Measurements from ENCODE around the gene PDCD2L.
"Not testable (repeated sequence)": the region's sequence is repeated elsewhere in the genome, so short reads cannot be mapped to it uniquely, and the experiment has no call there.

Gene PDCD2L

DNA sequence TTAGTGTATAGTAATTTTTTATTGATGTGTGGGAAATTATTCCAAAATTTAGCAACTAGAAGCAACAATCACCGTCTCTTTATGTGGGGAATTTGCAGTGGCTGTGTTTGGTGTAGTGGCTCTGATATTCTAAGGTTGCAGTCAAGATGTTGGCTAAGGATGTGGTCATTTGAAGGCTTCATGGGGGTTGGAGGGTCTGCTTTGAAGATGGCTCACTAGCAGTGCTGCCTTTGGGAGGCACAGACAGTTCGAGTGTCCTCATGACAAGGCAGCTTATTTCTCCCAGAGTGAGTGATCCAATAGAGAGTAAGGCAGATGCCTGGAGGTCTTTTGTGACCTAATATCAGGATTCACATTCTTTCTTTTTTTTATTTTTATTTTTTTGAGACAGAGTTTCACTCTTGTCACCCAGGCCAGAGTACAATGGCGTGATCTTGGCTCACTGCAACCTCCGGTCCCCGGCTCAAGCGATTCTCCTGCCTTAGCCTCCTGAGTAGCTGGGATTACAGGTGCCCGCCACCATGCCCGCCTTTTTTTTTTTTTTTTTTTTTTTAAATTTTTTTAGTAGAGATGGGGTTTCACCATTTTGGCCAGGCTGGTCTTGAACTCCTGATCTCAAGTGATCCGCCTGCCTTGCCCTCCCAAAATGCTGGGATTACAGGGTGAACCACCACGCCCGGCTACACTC, 30.5 kb upstream of the PDCD2L start:
- no peak for DNase-seq (ENCODE audit: low read depth, low spot score)

DNA sequence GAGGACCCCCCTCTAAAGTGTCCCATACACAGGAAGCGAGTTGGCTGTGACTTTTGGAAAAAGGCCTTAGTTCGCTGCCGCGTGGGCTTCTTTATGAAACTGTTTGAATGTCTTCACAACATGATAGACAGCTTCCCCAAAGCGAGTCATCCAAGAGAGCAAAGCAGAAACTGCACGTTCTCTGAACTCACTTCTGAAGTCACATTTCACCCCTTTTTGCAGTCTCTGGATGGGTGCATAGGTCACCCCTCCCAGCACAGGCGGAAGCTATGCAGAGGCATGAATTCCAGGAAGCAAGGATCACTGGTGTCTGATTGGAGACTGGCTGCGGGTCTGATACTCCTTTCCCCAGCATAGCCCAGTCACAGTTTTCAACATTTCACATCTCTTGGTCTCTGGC, 28.6 kb upstream of the PDCD2L start:
- no peak for DNase-seq (ENCODE audit: low read depth, low spot score)

DNA sequence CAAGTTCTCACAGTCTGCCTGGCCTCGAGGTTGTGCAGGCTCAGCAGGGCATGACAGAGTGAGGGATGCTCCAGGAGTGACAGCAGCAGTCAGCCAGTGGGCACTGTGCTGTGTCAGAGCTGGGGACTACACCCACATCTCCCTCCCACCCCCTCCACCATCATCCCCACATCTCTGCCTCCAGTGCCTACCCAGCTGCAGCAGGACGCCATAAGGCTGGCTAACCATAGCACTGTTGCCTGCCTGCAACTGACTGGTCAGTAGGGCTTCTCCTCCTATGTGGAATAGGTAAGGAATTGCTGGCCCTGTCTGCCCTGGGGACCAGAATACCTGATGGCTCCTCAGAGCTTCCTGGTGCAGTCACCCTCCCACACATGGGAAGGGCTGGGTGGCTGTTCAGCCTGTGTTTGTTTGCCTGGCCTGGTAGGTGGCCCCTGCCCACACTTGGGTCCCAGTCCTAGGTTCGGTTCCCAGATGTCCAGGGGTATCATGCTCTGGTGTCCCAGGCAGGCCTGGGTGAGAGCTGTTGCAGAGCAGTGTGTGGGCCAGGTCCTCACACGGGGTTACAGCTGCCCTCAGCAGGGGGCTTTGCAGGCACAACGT, 23.5 kb upstream of the PDCD2L start:
- DNase-seq (ENCODE audit: low read depth, low spot score) = no peak

DNA sequence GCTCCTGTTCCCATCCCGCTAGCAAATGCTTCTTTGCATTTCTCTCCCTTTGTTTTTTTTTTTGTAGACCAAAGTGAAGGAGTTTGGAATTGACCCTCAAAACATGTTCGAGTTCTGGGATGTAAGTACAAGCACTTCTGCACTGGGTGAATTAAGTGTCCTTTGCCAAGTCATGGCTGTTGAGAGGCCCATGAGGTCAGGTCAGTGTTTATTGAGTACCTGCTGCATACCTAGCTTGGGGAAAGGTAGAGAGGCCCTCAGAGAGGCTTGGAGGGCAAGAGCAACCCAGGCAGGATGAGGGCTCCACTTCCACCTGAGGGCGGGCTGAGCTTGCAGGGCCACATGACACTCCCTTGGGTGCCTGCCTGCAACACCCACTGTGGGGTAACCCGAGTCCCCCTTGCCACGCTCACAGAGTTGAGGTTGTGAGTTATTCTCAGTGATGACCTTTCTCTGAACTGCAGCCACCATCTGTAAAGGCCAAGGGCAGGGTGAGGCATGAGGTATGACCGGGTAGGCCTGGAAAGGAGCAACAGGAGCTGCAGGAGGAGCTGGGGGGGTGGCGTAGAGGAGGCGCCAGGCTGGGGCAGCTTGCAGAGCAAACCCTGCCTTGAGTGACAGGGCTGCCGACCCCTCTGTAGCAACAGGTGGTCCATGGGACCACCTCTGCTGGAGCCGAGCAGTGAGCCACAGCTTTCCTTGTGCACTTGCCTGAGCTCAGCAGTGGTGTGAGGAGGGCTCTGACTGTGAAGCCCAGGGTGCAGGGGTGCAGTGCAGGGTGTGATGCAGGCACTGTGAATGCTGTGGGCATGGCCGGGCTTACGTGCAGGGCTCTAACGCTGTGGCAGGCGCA, 22.6 kb upstream of the PDCD2L start:
- DNase-seq (ENCODE audit: low read depth, low spot score) = no peak

DNA sequence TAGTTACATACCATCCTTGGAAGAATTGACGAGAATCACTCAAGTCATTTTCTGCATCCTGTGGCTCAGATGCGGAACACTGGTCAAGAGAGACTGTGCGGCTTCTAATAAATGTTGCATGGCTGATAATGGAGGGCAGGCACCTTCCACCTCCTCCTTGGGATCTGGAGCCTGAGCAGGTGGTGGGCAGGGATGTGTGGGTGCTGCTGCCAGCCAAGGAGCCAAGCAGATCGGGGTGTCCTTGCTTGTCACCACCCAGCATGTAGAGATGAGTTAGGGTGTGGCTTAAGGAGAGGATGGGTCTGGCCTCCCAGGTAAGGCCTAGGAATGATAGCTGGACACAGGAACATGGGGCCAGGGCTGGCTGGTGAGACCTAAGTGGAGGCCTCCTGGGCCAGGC, 21.7 kb upstream of the PDCD2L start:
- DNase-seq (ENCODE audit: low read depth, low spot score) = no peak

DNA sequence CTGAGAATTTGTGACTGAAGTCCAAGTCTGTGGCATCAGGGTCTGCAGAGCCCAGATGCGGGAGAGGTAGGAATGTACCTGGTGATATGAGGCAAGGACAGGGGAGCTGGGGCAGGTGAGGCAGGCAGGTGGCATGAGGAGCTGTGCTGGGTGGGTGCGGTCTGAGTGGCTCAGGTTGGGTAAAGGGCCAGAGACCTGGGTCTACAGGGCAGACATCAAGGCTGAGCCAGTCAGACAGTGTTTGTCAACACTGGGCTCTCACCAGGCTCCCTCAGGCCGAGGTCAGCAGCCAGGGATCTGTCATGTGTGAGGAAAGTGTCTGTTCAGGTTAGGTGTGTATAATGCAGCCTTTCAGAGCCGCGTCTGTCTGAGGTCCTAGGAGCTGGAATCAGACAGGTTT, 20.6 kb upstream of the PDCD2L start:
- DNase-seq (ENCODE audit: low read depth, low spot score) = no peak

DNA sequence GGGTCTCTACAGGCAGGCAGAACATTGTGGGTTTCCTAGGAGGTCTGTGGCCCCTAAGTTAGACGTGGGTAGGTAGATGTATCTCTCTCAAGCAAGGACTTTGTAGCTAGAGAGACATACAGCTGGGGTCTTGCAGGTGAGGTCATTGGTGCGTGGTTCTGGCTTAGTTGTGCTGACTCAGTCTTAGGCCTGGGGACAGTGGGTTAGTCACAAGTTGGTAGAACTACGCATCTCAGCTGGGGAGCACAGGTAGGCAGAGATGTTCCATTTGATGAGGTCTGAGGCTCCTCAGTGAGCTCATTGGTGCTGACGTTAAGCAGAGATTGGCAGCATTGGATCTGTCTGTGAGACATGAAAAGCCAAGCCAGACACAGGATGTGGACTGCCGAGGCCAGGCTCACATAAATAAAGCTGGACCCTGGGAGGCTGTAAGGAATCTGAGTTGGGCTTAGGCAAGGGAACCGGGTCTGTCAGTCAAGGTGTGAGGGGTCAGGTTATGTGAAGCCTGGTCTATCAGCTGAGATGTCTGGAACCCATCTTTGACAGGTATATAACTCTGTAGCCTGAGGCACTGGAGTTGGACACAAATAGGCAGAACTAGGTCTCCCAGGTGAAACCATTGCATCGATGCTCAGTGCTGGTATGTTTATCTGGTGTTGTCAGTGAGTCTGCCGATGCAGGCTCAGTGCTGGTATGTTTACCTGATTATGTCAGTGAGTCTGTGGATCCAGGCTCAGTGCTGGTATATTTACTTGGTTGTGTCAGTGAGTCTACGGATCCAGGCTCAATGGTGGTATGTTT, 17.4 kb upstream of the PDCD2L start:
- DNase-seq (ENCODE audit: low read depth, low spot score) = no peak

DNA sequence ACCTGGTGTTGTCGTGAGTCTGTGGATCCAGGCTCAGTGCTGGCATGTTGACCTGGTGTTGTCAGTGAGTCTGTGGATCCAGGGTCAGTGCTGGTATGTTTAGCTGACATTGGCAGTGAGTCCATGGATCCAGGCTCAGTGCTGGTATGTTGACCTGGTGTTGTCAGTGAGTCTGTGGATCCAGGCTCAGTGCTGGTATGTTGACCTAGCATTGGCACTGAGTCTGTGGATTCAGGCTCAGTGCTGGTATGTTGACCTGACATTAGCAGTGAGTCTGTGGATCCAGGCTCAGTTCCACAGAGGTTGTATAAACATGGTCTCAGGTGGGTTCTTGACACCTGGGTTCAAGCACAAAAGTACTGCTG, 16.8 kb upstream of the PDCD2L start:
- no peak for DNase-seq (ENCODE audit: low read depth, low spot score)

DNA sequence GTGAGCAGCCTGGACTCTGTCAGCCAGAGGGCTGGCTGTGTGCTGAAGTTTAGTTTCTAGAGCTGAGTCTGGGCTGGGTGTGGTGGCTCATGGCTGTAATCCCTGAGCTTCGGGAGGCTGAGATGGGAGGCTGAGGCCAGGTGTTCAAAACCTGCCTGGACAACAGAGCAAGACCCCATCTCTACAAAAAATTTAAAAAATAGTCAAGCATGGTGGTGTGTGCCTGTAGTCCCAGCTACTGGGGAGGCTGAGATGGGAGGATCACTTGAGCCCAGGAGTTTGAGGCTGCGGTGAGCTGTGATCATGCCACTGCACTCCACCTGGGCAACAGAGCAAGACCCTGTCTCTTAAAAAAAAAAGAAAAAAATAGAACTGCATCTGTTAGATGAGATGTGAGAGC, 15.5 kb upstream of the PDCD2L start:
- DNase-seq (ENCODE audit: low read depth, low spot score) = not testable (repeated sequence)

DNA sequence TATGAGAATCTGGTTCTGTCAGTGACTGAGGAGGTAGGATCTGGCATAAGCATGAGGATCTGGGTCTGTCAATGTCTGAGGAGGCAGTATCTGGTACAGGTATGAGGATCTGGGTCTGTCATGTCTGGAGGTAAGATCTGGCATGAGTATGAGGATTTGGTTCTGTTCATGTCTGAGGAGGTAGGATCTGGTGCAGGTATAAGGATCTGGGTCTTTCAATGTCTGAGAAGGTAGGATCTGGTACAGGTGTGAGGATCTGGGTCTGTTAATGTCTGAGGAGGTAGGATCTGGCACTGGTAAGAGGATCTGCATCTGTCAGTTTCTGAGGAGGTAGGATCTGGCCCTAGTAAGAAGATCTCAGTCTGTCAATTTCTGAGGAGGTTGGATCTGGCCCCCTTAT, 12.4 kb upstream of the PDCD2L start:
- no peak for DNase-seq (ENCODE audit: low read depth, low spot score)

DNA sequence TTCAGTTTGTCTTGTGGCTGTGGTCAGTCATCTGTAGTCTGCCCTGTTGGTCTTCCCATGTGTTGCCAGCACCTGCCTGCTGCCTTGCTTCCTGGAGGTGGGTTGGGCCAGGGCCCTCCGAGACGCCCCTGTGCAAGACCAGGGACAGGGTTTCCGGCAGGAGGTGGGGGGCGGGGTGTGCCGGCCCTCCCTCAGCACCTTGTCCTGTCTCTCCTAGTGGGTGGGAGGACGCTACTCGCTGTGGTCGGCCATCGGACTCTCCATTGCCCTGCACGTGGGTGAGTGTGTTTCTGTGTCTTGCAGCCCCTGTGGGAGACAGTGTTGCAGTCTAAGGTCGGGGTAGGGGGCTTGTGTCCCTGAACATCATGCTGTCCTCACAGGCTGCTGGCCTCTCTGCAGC, 11.2 kb upstream of the PDCD2L start:
- no peak for DNase-seq (ENCODE audit: low read depth, low spot score)

DNA sequence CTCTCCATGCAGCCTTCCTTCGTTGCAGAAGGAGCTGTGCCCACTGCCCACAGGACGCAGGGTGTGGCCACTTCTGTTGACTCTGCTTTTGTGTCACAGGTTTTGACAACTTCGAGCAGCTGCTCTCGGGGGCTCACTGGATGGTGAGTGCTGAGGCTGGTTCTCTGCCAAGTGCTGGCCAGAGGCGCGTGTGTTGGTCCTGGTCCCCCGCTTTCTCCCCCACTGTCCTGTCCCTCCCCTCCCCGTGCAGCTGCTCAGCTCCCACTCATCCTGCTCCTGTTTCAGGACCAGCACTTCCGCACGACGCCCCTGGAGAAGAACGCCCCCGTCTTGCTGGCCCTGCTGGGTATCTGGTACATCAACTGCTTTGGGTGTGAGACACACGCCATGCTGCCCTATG, 10.6 kb upstream of the PDCD2L start:
- DNase-seq (ENCODE audit: low read depth, low spot score) = no peak

DNA sequence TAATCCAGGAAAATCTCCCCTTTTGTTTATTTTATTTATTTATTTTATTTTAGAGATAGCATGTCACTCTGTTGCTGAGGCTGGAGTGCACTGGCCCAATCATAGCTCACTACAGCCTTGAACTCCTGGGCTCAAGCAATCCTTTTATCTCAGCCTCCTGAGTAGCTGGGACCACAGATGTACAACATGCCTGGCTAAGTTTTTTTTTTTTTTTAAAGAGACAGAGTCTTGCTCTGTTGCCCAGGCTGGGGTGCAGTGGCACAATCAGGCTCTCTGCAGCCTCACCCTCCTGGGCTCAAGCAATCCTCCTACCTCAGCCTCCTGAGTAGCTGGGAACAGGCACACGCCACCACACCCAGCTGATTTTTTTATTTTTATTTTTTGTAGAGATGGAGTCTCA, 6.3 kb upstream of the PDCD2L start:
- DNase-seq (ENCODE audit: low read depth, low spot score) = no peak

DNA sequence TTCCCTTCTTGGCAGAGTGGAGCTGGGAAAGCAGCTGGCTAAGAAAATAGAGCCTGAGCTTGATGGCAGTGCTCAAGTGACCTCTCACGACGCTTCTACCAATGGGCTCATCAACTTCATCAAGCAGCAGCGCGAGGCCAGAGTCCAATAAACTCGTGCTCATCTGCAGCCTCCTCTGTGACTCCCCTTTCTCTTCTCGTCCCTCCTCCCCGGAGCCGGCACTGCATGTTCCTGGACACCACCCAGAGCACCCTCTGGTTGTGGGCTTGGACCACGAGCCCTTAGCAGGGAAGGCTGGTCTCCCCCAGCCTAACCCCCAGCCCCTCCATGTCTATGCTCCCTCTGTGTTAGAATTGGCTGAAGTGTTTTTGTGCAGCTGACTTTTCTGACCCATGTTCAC, 4.3 kb upstream of the PDCD2L start:
- no peak for DNase-seq (ENCODE audit: low read depth, low spot score)

DNA sequence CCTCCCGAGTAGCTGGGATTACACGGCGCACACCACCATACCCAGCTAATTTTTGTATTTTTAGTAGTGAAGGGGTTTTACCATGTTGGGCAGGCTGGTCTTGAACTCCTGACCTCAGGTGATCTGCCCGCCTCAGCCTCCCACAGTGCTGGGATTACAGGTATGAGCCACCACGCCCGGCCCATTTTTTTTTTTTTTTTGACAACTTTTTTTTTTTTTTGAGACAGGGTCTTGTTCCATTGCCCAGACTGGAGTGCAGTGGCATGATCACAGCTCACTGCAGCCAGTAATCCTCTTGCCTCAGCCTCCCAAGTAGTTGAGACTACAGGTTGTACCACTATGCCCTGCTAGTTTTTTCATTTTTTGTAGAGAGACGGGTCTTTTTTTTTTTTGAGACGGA, 3.4 kb upstream of the PDCD2L start:
- not testable (repeated sequence) for DNase-seq (ENCODE audit: low read depth, low spot score)

DNA sequence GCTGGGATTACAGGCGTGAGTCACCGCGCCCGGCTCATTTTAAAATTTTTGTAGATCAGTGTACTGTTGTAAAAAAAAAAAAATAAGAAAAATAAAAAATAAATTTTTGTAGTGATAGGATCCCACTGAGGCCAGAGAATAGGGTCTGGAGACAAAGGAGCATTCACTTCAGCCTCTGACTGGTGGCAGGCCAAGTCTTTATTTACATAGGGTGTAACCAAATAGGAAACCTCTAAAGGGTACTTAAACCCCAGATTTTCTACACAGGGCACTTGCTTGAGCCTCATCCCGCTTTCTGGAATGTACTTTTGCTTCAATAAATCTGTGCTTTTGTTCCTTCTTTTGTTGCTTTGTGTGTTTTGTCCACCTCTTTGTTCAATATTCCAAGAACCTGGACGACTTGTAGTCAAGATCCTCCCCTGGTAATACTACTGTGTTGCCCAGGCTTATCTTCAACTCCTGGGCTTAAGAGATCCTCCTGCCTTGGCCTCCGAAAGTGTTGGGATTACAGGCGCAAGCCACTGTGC, 2.1 kb upstream of the PDCD2L start:
- DNase-seq (ENCODE audit: low read depth, low spot score) = no peak

DNA sequence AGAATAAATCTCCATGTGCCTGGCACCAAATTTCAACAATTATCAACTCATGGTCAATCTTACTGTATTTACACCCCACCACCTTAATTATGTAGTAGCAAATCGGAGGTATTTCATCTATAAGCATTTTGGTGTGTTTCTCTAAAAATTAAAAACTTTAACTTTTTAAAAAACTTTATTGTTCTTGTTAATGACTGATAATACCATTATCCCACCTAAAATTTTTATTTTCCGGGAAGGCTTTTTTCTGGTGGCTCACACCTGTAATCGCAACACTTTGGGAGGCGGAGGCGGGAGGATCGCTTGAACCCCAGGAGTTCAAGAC, 453 bp upstream of the PDCD2L start:
- no peak for DNase-seq (ENCODE audit: low read depth, low spot score)

DNA sequence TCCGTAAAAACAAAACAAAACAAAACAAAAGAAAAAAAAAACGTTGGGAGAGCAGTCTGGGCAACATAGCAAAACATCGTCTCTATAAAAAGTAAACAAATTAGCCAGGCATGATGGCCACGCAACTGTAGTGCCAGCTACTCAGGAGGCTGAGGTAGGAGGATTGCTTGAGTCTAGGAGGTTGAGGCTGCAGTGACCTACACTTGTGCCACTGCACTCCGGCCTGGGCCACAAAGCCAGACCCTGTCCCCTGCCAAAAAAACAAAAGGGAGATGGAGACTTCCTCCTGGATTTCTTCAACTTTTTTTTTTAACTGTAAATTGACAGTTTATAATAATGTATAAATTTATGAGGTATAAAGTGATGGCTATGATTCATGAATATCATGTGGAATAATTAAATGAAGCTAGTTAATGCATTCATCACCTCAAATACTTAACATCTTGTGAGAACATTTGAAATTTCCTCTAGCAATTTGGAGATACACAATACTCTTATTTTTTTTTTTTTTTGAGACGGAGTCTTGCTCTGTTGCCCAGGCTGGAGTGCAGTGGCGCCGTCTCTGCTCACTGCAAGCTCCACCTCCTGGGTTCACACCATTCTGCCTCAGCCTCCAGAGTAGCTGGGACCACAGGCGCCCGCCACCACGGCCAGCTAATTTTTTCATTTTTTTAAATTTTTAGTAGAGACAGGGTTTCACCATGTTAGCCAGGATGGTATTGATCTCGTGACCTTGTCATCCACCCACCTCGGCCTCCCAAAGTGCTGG, 1.9 kb downstream of the PDCD2L start:
- DNase-seq (ENCODE audit: low read depth, low spot score) = no peak

DNA sequence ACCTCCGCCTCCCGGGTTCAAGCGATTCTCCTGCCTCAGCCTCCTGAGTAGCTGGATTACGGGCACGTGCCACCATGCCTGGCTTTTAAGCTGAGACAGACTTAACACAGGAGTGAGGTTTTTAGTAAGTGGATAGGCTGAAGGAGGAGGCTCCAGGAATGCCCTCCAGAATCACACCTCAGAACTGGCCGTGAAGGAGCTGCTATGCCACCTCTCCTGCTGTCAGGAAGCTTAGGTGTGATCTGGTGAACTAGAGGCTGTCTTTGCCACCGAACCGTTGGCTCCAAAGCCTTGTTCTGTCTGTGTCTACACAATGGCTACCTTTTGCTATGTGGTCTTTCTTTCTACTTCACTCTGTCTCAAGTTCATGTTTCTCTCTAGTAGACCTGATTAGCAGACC, 4.2 kb downstream of the PDCD2L start:
- no peak for DNase-seq (ENCODE audit: low read depth, low spot score)

DNA sequence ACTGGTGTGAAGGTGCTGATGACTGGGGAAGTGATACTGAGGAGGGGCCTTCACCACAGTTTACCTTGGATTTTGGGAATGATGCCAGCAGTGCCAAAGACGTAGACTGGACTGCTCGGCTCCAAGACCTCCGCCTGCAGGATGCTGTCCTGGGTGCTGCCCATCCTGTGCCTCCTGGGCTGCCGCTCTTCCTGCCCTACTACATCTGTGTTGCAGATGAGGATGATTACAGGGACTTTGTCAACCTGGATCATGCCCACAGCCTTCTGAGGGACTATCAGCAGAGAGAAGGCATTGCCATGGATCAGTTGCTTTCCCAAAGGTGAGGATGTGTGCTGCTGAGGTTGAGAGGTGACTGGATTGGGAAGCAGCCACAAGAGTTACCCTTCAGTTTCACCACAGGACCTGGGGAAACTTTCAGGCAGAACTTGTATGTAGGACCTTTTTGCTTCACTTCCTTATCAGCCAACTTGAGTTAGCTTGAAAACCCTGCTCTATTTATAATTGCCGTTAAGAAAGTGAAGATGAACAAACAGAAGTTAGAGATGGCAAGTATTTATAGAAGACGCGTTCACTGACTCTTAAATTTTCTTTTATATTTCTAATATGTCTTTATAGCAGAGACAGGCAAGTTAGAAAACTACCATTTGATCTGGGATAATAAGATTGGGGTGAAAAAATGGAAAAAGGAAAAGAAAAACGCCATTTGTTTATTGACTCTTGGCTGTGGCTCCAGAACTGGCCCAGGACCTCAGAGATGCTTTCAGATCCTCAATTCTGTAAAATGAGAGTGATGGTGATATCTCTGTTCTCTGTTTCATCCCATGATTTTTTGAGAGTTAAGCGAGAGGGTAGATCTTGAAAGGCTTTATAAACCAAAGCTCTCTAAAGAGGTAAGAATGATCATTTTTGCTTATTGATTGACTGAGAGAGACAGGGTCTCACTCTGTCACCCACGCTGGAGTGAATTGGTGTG, 5.3 kb downstream of the PDCD2L start:
- DNase-seq (ENCODE audit: low read depth, low spot score) = no peak

Data from activated CD4-positive, CD25-positive, alpha-beta regulatory T cell treated with anti-CD3 and anti-CD28 coated beads, Interleukin-2, amount 50 U/mL, for 16 hours (primary cell).